RWPE2 (cell line): ENCODE measurements around the gene AKAP12.
A peak's percentile ranks its signal among the peaks of the same experiment; 100 is the strongest.

Source experiments
- ATAC-seq: fragments of 200-7000 bp; cut with Tn5 transposase; 3 replicates; pipeline ENCODE4 v1.9.1; 2021; ENCODE audit warnings: low read depth
- DNase-seq: peaks from one replicate; pipeline ENCODE4 v3.0.0-alpha.2; 2020; ENCODE audit warnings: low spot score
- H3K27ac ChIP-seq: fragments of 450-650 bp; 2 replicates; pipeline ENCODE4 v1.5.1; 2017; ENCODE audit warnings: mild to moderate bottlenecking; ENCODE audit not compliant: poor library complexity, severe bottlenecking
- H3K27me3 ChIP-seq: fragments of 250-450 bp; sonication (Bioruptor Pico); 2 replicates; pipeline ENCODE4 v1.5.1; 2021; ENCODE audit warnings: mild to moderate bottlenecking, moderate library complexity; ENCODE audit not compliant: insufficient read depth, poor library complexity, severe bottlenecking
- H3K36me3 ChIP-seq: fragments of 250-450 bp; sonication (Bioruptor Pico); 2 replicates; pipeline ENCODE4 v1.5.1; 2020; ENCODE audit warnings: low read depth, mild to moderate bottlenecking, moderate library complexity
- H3K4me1 ChIP-seq: fragments of 250-450 bp; sonication (Bioruptor Pico); 2 replicates; pipeline ENCODE4 v1.5.1; 2021; ENCODE audit warnings: mild to moderate bottlenecking, moderate library complexity; ENCODE audit not compliant: insufficient read depth, poor library complexity, severe bottlenecking
- H3K4me3 ChIP-seq: fragments of 250-450 bp; sonication (Bioruptor Pico); 2 replicates; pipeline ENCODE4 v1.5.1; 2021; ENCODE audit warnings: mild to moderate bottlenecking, moderate library complexity; ENCODE audit not compliant: severe bottlenecking
- H3K9me3 ChIP-seq: fragments of 250-450 bp; sonication (Bioruptor Pico); 2 replicates; pipeline ENCODE4 v1.5.1; 2021; ENCODE audit warnings: mild to moderate bottlenecking, moderate library complexity; ENCODE audit not compliant: severe bottlenecking
- CTCF ChIP-seq: fragments of 450-650 bp; IDR thresholded peaks from one replicate; pipeline ENCODE4 v1.5.1; 2017; ENCODE audit warnings: mild to moderate bottlenecking, moderate library complexity; ENCODE audit not compliant: poor library complexity, severe bottlenecking

AKAP12 gene

GRCh38 chr6:151399679-151400078, 159.9 kb downstream of the AKAP12 start:
- H3K4me1 ChIP-seq: peaks cover 11% of the 10 kb centered on the region
- H3K27me3 ChIP-seq: no peaks in the 10 kb centered on the region
- peaks cover 67% of the 10 kb centered on the region for H3K36me3 ChIP-seq
- peak overlapping the region; percentile 35 for H3K27ac ChIP-seq
- no peak for TF ChIP-seq CTCF
- DNase-seq: no peak
- no peak overlapping the region for H3K4me3 ChIP-seq
- 0 out of 3 replicates have a peak, but pooled peaks have one; percentile 40 for ATAC-seq
- no peaks in the 10 kb centered on the region for H3K9me3 ChIP-seq

GRCh38 chr6:151400473-151400872, 160.7 kb downstream of the AKAP12 start:
- Histone ChIP-seq H3K9me3 (no peaks in the 10 kb centered on the region), H3K36me3 (peaks cover 67% of the 10 kb centered on the region), H3K4me3 (no peak overlapping the region), H3K27me3 (no peaks in the 10 kb centered on the region), H3K4me1 (peaks cover 11% of the 10 kb centered on the region), H3K27ac (peak overlapping the region; percentile 35)
- ATAC-seq: peak; percentile 50
- TF ChIP-seq CTCF: no peak
- DNase-seq: no peak

- ATAC-seq: no peak
- Histone ChIP-seq H3K36me3 (peaks cover 74% of the 10 kb centered on the region), H3K4me3 (no peak overlapping the region), H3K4me1 (peaks cover 11% of the 10 kb centered on the region), H3K27ac (no peak overlapping the region), H3K9me3 (no peaks in the 10 kb centered on the region), H3K27me3 (no peaks in the 10 kb centered on the region)
- DNase-seq: no peak
- no peak for TF ChIP-seq CTCF
Measured at GRCh38 chr6:151402228-151402627, 162.5 kb downstream of the AKAP12 start.

- ATAC-seq (no peak), DNase-seq (no peak)
- H3K9me3 ChIP-seq: no peaks in the 10 kb centered on the region
- H3K27me3 ChIP-seq: no peaks in the 10 kb centered on the region
- H3K4me3 ChIP-seq: no peak overlapping the region
- H3K4me1 ChIP-seq: peaks cover 11% of the 10 kb centered on the region
- H3K36me3 ChIP-seq: peaks cover 77% of the 10 kb centered on the region
- H3K27ac ChIP-seq: peak overlapping the region; percentile 10
- no peak for TF ChIP-seq CTCF
Measured at GRCh38 chr6:151403919-151404308, 164.1 kb downstream of the AKAP12 start.
